Ishikawa (cell line): ENCODE results near the gene KCNAB2.

ENCODE experiments used
- CEBPB ChIP-seq: IDR thresholded peaks from 2 replicates; pipeline ENCODE4 v1.6.1; 2012
- CREB1 ChIP-seq: IDR thresholded peaks from 2 replicates; pipeline ENCODE4 v1.6.1; 2012; ENCODE audit warnings: low read depth
- EGR1 ChIP-seq: IDR thresholded peaks from 2 replicates; pipeline ENCODE4 v1.6.1; 2012
- EP300 ChIP-seq: IDR thresholded peaks from 2 replicates; pipeline ENCODE4 v1.6.1; 2012; ENCODE audit warnings: borderline replicate concordance
- FOXM1 ChIP-seq: IDR thresholded peaks from 2 replicates; pipeline ENCODE4 v1.6.1; 2012; ENCODE audit warnings: low read depth, borderline replicate concordance
- MAX ChIP-seq: IDR thresholded peaks from 2 replicates; pipeline ENCODE4 v1.6.1; 2012
- NFIC ChIP-seq: IDR thresholded peaks from 2 replicates; pipeline ENCODE4 v1.6.1; 2012
- RAD21 ChIP-seq: IDR thresholded peaks from 2 replicates; pipeline ENCODE4 v1.6.1; 2012; ENCODE audit warnings: low read depth
- REST ChIP-seq: IDR thresholded peaks from 2 replicates; pipeline ENCODE4 v1.6.1; 2012; ENCODE audit warnings: low read depth, mild to moderate bottlenecking
- TAF1 ChIP-seq: IDR thresholded peaks from 2 replicates; pipeline ENCODE4 v1.6.1; 2012; ENCODE audit warnings: low read depth, mild to moderate bottlenecking
- TCF12 ChIP-seq: IDR thresholded peaks from 2 replicates; pipeline ENCODE4 v1.6.1; 2012; ENCODE audit warnings: low read depth
- TEAD4 ChIP-seq: IDR thresholded peaks from 2 replicates; pipeline ENCODE4 v1.6.1; 2012
- USF1 ChIP-seq: IDR thresholded peaks from 2 replicates; pipeline ENCODE4 v1.6.1; 2012
- YY1 ChIP-seq: IDR thresholded peaks from 2 replicates; pipeline ENCODE4 v1.6.1; 2012; ENCODE audit warnings: low read depth
- ZBTB7A ChIP-seq: IDR thresholded peaks from 2 replicates; pipeline ENCODE4 v1.6.1; 2012; ENCODE audit warnings: low read depth

Gene KCNAB2

GRCh38 chr1:6013491-6013890 is 32.2 kb upstream of the KCNAB2 start:
- TF ChIP-seq TAF1 = no peak
- no peak for TF ChIP-seq REST
- TF ChIP-seq EGR1 = no peak
- no peak for TF ChIP-seq EP300
- TF ChIP-seq FOXM1 = no peak
- no peak for TF ChIP-seq CREB1
- no peak for TF ChIP-seq CEBPB
- TF ChIP-seq NFIC = no peak
- no peak for TF ChIP-seq TCF12
- TF ChIP-seq YY1 = no peak
- TF ChIP-seq ZBTB7A = no peak
- no peak for TF ChIP-seq TEAD4
- no peak for TF ChIP-seq RAD21
- no peak for TF ChIP-seq USF1

- TF ChIP-seq RAD21 (no peak), EGR1 (no peak), CREB1 (no peak)
Measured at GRCh38 chr1:6014130-6014999, 31.3 kb upstream of the KCNAB2 start.

- TF ChIP-seq EGR1 (no peak), RAD21 (no peak), USF1 (no peak), YY1 (no peak), NFIC (no peak), REST (no peak), TEAD4 (no peak), FOXM1 (no peak), EP300 (no peak), TCF12 (no peak), TAF1 (no peak), CEBPB (no peak), CREB1 (no peak), ZBTB7A (no peak), MAX (no peak)
Measured at GRCh38 chr1:6016191-6016865, 29.4 kb upstream of the KCNAB2 start.

GRCh38 chr1:6019166-6019845 is 26.4 kb upstream of the KCNAB2 start:
- TF ChIP-seq MAX (no peak), CREB1 (no peak), YY1 (no peak), FOXM1 (no peak), EP300 (no peak), REST (no peak), TCF12 (no peak), RAD21 (no peak), USF1 (no peak), TEAD4 (no peak), ZBTB7A (no peak), TAF1 (no peak)
